ENCODE results near the gene GRIA4.

- TF ChIP-seq EZH2phosphoT487 (IDR thresholded peaks at IDR 0.05; ENCODE audit: low read depth) = no peak
- no peak for TF ChIP-seq CTCF (IDR thresholded peaks at IDR 0.05; ENCODE audit: low read depth, low read length)
Measured at GRCh38 chr11:105642870-105643269, 33.0 kb downstream of the GRIA4 start.
